ENCODE measurements around the gene RPL22. TPM values are rescaled to one million over a fixed set of nuclear protein-coding genes. Genes with fewer than 3 reads are reported as not detected.

Gene RPL22
- total RNA-seq, 1 donor from 2014 or later, result 283 TPM

DNA sequence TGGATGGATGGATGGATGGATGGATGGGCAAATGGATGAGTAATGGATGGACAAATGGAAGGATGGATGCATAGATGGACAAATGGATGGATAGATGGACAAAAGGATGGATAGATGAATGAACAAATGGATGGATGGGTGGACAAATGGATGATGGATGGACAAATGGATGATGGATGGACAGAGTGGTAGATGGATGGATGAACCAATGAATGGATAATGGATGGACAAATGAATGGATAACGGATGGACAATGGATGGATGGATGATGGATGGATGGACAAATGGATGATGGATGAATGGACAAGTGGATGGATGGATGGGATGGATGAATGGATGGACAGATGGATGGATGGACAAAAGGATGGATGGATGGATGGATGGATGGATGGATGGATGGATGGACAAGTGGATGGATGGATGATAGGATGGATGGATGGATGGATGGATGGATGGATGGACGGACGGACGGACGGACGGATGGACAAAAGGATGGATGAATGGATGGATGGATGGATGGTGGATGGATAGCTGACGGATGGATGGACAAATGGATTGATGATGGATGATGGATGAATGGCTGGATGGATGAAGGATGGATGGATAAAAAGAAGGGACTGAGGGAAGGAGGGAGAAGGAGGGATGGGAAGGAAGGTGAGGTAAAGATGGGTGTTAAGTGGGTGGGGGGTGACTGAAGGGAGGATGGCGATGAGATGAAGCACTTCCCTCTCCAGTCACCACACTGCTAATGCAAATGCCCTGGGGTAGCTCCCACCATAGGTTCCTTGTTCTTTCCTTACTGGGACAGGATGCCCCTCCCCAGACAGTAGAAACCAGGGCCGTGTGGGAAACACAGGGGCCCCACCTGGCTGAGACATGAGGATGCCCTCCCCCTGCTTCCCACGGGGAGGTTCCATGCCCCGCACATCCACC lies 49.1 kb downstream of the RPL22 start:
- Histone ChIP-seq H3K9ac (ENCODE audit: low read length) (no peak overlapping the region), H3K36me3 (ENCODE audit: insufficient read depth, low read length) (no peaks in the 10 kb centered on the region), H2AFZ (ENCODE audit: low read depth, low read length) (no peak overlapping the region), H3K4me2 (ENCODE audit: low read length) (no peak overlapping the region), H3K4me1 (ENCODE audit: insufficient read depth, low read length) (no peaks in the 10 kb centered on the region), H4K20me1 (ENCODE audit: insufficient read depth, low read length) (no peaks in the 10 kb centered on the region), H3K27ac (ENCODE audit: low read depth, low read length) (no peak overlapping the region), H3K79me2 (ENCODE audit: insufficient read depth, low read length) (no peaks in the 10 kb centered on the region), H3K4me3 (ENCODE audit: insufficient read depth, low read depth, low read length) (no peak overlapping the region), H3K9me3 (ENCODE audit: insufficient read depth, low read depth, low read length) (no peaks in the 10 kb centered on the region), H3K27me3 (ENCODE audit: insufficient read depth, low read length) (peaks cover 4% of the 10 kb centered on the region)
- no peak for FAIRE-seq
- Mint-ChIP-seq H3K27ac (ENCODE audit: unreplicated experiment) (no peak overlapping the region), H3K4me1 (ENCODE audit: low read depth, unreplicated experiment) (no peaks in the 10 kb centered on the region), H3K9me3 (ENCODE audit: unreplicated experiment) (peaks cover 3% of the 10 kb centered on the region), H3K36me3 (ENCODE audit: low read depth, unreplicated experiment) (peaks cover 3% of the 10 kb centered on the region), H3K4me3 (ENCODE audit: unreplicated experiment) (no peak overlapping the region), H3K27me3 (ENCODE audit: low read depth, unreplicated experiment) (peaks cover 48% of the 10 kb centered on the region)
- DNase-seq (ENCODE audit: low read depth), result no peak
- TF ChIP-seq, protein P1, sequence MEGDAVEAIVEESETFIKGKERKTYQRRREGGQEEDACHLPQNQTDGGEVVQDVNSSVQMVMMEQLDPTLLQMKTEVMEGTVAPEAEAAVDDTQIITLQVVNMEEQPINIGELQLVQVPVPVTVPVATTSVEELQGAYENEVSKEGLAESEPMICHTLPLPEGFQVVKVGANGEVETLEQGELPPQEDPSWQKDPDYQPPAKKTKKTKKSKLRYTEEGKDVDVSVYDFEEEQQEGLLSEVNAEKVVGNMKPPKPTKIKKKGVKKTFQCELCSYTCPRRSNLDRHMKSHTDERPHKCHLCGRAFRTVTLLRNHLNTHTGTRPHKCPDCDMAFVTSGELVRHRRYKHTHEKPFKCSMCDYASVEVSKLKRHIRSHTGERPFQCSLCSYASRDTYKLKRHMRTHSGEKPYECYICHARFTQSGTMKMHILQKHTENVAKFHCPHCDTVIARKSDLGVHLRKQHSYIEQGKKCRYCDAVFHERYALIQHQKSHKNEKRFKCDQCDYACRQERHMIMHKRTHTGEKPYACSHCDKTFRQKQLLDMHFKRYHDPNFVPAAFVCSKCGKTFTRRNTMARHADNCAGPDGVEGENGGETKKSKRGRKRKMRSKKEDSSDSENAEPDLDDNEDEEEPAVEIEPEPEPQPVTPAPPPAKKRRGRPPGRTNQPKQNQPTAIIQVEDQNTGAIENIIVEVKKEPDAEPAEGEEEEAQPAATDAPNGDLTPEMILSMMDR (IDR thresholded peaks at IDR 0.05; ENCODE audit: insufficient read depth, low read depth, low read length), result no peak
- no peak for TF ChIP-seq EZH2 (IDR thresholded peaks at IDR 0.05; ENCODE audit: insufficient read depth, low read length)

DNA sequence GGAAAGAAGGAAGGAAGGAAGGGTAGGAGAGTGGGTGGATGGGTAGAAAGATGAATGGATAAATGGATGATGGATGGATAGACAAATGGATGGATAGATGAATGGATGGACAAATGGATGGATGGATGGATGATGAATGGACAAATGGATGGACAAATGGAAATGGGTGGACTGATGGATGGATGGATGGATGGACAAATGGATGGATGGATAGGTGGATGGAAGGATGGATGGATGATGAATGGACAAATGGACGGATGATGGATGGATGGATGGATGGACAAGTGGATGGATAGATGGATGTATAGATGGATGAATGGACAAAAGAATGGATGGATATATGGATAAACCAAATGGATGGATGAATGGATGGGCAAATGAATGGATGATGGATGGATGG lies 49.8 kb downstream of the RPL22 start:
- Mint-ChIP-seq H3K27ac (ENCODE audit: unreplicated experiment) (no peak overlapping the region), H3K4me1 (ENCODE audit: low read depth, unreplicated experiment) (no peaks in the 10 kb centered on the region)
- H3K9me3 ChIP-seq (ENCODE audit: insufficient read depth, low read depth, low read length), result no peaks in the 10 kb centered on the region

More for the DNA sequence above, 49.8 kb downstream of the RPL22 start:
- DNase-seq (ENCODE audit: low read depth) (no peak), FAIRE-seq (no peak)
- H2AFZ ChIP-seq (ENCODE audit: low read depth, low read length), result no peak overlapping the region
- no peak overlapping the region for H3K9ac ChIP-seq (ENCODE audit: low read length)
- H3K4me1 ChIP-seq (ENCODE audit: insufficient read depth, low read length), result no peaks in the 10 kb centered on the region
- no peaks in the 10 kb centered on the region for H3K79me2 ChIP-seq (ENCODE audit: insufficient read depth, low read length)
- Mint-ChIP-seq H3K4me3 (ENCODE audit: unreplicated experiment) (no peak overlapping the region), H3K27me3 (ENCODE audit: low read depth, unreplicated experiment) (peaks cover 54% of the 10 kb centered on the region), H3K36me3 (ENCODE audit: low read depth, unreplicated experiment) (peaks cover 3% of the 10 kb centered on the region), H3K9me3 (ENCODE audit: unreplicated experiment) (peaks cover 3% of the 10 kb centered on the region)
- H3K27me3 ChIP-seq (ENCODE audit: insufficient read depth, low read length), result peaks cover 4% of the 10 kb centered on the region
- no peak overlapping the region for H3K4me2 ChIP-seq (ENCODE audit: low read length)
- H3K4me3 ChIP-seq (ENCODE audit: insufficient read depth, low read depth, low read length), result no peak overlapping the region
- H3K27ac ChIP-seq (ENCODE audit: low read depth, low read length), result no peak overlapping the region
- H3K36me3 ChIP-seq (ENCODE audit: insufficient read depth, low read length), result no peaks in the 10 kb centered on the region
- no peaks in the 10 kb centered on the region for H4K20me1 ChIP-seq (ENCODE audit: insufficient read depth, low read length)
- TF ChIP-seq EZH2 (IDR thresholded peaks at IDR 0.05; ENCODE audit: insufficient read depth, low read length), result no peak
- TF ChIP-seq, protein P1 (IDR thresholded peaks at IDR 0.05; ENCODE audit: insufficient read depth, low read depth, low read length), result no peak
